GM21619 (cell line): ENCODE data around the gene ZNF217.
"Not testable (repeated sequence)": the region's sequence is repeated elsewhere in the genome, so short reads cannot be mapped to it uniquely, and the experiment has no call there.

Experiments used
- ATAC-seq: cut with Tn5 transposase; IDR thresholded peaks from one replicate; pipeline ENCODE4 v1.9.1; 2021; ENCODE audit not compliant: unreplicated experiment

The ZNF217 gene

DNA sequence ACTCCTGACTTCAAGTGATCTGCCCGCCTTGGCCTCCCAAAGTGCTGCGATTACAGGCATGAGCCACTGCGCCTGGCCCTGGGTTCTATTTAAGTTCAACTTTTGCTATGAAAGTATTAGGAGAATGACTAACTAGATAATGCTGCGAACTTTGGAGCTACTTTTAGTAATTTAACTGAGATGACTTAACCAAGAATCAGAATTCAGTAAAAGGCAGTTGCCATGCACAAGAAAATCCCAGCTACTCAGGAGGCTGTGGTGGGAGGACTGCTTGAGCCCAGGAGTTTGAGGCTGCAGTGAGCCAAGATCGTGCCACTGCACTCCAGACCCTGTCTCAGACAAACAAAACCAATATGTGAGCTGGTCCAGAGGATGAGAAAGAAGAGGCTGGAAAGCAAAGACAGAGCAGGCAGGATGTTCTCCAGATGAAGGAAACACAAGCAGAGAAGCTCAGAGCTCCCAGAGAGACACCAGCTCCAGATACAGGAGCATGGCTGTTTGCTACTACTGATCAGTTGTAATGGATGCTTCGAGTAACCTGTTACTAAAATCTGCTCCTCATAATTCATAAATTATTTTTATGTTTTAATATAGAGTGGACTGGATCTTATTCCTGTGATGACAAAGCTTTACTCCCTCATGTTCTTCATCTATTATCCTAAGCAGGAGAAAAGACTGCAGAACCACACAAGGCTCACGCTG is 23.9 kb downstream of the ZNF217 start:
- ATAC-seq = no peak

DNA sequence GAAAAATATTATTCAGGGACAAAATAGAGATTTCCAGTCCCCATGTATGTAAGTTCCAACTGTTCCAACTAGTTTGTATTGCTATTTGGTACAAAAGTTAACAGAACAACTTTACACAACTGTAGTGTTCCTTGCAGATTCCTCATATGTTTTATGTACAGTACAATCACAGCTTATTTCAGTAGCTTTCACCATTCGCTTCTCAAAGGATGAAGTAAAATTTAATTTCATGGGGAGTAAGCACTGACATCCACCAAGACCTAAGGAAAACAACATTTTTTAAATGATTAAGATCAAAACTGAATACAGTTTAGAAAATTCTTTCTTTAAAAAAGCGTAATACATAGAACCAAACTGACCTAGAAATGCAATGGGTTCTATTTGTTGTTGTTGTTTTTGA is 24.6 kb downstream of the ZNF217 start:
- ATAC-seq = no peak

- ATAC-seq = no peak
These were observed 25.3 kb downstream of the ZNF217 start for GRCh38 chr20:53568351-53568750.

- ATAC-seq = no peak
These were observed 26.2 kb downstream of the ZNF217 start for GRCh38 chr20:53567379-53567917.

DNA sequence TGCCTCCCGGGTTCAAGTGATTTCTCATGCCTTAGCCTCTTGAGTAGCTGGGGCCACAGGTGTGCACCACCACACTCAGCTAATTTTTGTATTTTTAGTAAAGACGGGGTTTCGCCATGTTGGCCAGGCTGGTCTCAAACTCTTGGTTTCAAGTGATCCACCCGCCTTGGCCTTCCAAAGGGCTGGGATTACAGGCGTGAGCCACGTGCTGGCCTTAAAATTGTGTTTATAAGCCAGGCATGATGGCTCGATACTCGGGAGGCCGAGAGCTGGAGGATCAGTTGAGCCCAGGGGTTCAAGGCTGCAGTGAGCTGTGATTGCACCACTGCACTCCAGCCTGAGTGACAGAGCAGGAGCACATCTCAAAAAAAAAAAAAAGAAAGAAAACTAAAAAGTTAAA is 27.0 kb downstream of the ZNF217 start:
- ATAC-seq = not testable (repeated sequence)

DNA sequence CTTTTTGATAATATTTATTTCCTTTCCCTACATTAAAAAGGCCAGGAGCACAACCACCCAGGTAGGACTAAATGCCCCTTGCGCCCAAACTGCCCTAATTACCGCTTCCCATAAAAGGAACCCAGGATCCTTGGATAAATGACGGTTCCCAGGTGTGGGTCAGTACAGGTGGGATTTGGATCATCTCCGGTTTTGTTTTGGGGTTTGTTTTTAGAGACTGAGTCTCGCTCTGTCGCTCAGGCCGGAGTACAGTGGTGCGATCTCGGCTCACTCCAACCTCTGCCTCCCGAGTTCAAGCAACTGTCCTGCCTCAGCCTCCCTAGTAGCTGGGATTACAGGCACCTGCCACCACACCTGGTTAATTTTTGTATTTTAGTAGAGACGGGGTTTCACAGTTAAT is 28.4 kb downstream of the ZNF217 start:
- ATAC-seq = no peak

- ATAC-seq = not testable (repeated sequence)
These were observed 31.4 kb downstream of the ZNF217 start for GRCh38 chr20:53562104-53562764.

- ATAC-seq = no peak
These were observed 32.1 kb downstream of the ZNF217 start for GRCh38 chr20:53561505-53561904.

DNA sequence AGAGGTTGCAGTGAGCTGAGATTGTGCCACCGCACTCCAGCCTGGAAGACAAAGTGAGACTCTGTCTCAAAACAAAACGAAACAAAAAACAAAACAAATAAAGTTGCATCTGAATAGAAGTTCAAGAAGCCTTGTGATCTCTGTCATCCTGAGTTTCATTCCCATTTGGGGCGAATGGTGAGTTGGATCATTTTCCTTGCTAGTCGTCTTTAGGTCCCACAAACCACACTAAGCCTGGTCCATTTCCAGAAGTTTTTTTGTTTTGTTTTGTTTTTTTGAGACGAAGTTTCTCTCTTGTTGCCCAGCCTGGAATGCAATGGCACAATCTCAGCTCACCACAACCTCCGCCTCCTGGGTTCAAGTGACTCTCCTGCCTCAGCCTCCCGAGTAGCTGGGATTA is 33.8 kb downstream of the ZNF217 start:
- ATAC-seq = no peak

DNA sequence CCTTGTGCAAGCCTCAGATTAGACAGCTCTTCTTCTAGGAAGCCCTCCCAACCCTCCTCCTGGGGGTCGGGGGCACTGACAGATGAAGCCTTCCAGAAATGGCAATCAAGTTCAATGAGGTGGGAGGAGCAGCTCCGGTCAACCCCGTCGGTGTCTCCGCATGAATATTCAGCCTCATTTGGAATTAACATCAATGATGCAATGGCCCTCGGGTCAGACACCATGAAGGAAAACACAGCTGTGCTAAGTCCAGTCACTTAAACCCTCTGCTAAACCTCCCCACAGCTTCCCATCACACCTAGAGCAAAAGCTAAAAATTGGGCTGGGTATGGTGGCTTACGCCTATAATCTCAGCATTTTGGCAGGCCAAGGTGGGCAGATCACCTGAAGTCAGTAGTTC is 36.5 kb downstream of the ZNF217 start:
- no peak for ATAC-seq

DNA sequence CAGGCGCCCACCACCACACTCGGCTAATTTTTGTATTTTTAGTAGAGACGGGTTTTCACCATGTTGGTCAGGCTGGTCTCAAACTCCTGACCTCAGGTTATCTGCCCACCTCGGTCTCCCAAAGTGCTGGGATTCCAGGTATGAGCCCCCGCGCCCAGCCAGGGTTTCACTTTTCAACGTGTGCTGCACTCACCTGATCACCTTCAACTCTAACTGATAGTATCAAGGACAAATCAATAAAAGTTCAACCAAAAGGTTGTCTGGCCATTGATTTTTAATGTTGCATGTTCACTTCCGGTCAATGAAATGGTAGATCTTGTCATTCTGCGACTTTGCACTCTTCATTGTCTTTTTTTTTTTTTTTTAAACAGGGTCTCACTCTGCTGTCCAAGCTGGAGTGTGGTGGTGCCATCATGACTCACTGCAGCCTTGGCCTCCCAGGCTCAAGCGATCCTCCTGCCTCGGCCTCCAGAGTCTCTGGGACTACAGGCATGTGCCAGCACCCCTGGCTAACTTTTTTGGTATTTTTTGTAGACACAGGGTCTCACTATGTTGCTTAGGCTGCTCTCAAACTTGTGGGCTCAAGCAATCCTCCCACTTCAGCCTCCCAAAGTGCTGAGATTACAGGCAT is 37.3 kb downstream of the ZNF217 start:
- ATAC-seq = no peak

DNA sequence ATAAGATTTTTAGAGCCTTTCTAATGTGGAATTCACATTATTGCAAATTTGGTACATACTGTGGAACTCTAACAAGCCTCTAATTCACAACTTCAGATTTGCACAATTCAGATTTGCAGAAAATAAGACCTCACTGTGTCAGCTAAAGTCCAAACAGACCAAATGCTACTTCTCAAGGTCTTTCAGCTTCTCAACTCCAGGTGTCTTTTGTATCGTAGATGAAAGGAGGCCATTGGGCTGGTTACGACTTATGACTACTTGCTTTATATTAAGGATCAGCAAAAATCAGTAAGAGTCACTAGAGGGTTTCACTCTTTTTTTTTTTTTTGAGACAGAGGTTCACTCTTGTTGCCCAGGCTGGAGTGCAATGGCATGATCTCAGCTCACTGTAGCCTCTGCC is 37.8 kb downstream of the ZNF217 start:
- ATAC-seq = no peak

- ATAC-seq = no peak
These were observed 38.6 kb downstream of the ZNF217 start for GRCh38 chr20:53555081-53555480.

- not testable (repeated sequence) for ATAC-seq
These were observed 41.1 kb downstream of the ZNF217 start for GRCh38 chr20:53552572-53552893.

- ATAC-seq = not testable (repeated sequence)
These were observed 41.7 kb downstream of the ZNF217 start for GRCh38 chr20:53551719-53552571.

- no peak for ATAC-seq
These were observed 43.1 kb downstream of the ZNF217 start for GRCh38 chr20:53550280-53551187.

DNA sequence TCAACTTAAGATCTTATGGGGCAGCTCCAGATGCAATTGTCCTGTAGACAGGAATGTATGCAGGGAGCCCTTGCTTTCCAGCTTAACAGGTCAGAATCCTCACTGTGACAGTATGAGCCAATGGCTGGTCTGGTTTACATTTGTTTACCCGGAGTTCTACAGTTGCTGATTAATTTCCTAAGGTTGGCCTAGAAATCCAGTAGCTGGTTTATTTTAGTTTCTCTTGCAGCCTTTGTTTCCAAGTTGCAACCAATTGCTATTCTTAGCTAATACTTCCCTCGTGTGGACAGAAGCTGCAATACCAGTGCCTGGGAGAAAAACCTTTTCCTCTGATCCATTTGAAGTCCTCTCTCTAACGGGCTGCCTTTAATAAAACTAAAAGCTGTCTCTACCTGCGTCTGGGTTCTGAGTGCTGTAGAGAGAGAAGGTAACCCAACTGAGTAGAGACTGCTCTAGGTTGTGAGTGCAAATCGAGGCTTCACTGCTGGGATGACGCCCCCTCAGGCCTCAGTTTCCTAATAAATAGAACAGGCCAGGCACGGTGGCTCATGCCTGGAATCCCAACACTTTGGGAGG is 45.9 kb downstream of the ZNF217 start:
- no peak for ATAC-seq

GRCh38 chr20:53539516-53539915 is 54.1 kb downstream of the ZNF217 start:
- no peak for ATAC-seq

DNA sequence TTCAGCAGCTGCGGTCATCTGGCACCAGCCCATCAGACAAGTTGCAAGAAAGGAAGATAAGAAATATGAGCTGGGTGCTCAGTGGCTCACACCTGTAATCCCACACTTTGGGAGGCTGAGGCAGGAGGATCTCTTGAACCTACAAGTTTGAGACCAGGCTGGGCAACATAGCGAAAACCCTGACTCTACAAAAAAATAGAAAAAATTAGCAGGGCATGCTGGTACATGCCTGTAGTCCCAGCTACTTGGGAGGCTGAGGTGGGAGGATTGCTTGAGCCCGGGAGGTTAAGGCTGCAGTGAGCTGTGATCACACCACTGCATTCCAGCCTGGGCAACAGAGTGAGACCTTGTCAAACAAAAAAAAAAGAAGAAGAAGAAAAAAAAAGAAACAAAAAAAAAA is 57.3 kb downstream of the ZNF217 start:
- ATAC-seq = not testable (repeated sequence)

- ATAC-seq = no peak
These were observed 57.8 kb downstream of the ZNF217 start for GRCh38 chr20:53535878-53536277.
